ENCODE results near the gene GBA2. TPM values are rescaled to one million over a fixed set of nuclear protein-coding genes. Genes with fewer than 3 reads are reported as not detected.

GBA2 gene
- total and polyA plus RNA-seq, 8 donors = 26.5 to 210 (median 56.6) TPM

DNA sequence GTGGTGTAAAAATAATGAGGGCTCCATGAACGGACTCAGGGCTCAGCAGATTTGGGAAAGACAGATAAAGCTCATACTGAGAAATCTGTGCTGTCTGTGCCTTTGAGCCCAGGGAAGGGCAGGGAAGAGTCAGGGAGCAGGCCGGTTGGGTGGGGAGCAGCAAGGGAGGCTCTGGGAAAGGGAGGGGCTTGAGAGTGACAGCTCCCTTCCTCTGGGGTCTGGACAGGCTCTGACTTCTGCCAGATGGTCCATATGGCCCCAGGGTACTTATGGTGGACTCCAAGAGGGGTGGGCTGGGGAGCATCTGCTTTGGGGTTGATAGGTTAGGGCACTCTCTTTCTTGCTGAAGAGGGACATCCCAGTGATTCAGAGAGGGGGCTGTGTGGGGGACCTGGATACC lies 44.4 kb upstream of the GBA2 start:
- no peak overlapping the region for H3K4me3 ChIP-seq
- H3K27me3 ChIP-seq = peaks cover 0 to 5% (median 0%) of the 10 kb centered on the region in 3 donors
- intact Hi-C loops (cut with DNase I; ENCODE audit: low total_unique reads) = loop anchor here (5.0 kb wide), 1 partner anchor 89 kb away; no protein-coding TSS in a partner anchor
- peaks cover 37 to 74% (median 49%) of the 10 kb centered on the region in 4 donors for H3K4me1 ChIP-seq
- DNase-seq = no peak
- no peaks in the 10 kb centered on the region for H3K9me3 ChIP-seq
- peaks cover 0 to 5% (median 0%) of the 10 kb centered on the region in 4 donors for H3K36me3 ChIP-seq
- TF ChIP-seq EP300 (IDR thresholded peaks at IDR 0.05) (no peak), POLR2AphosphoS5 (IDR thresholded peaks at IDR 0.05) (no peak), POLR2A (IDR thresholded peaks at IDR 0.05) (no peak)
- TF ChIP-seq, protein P1, sequence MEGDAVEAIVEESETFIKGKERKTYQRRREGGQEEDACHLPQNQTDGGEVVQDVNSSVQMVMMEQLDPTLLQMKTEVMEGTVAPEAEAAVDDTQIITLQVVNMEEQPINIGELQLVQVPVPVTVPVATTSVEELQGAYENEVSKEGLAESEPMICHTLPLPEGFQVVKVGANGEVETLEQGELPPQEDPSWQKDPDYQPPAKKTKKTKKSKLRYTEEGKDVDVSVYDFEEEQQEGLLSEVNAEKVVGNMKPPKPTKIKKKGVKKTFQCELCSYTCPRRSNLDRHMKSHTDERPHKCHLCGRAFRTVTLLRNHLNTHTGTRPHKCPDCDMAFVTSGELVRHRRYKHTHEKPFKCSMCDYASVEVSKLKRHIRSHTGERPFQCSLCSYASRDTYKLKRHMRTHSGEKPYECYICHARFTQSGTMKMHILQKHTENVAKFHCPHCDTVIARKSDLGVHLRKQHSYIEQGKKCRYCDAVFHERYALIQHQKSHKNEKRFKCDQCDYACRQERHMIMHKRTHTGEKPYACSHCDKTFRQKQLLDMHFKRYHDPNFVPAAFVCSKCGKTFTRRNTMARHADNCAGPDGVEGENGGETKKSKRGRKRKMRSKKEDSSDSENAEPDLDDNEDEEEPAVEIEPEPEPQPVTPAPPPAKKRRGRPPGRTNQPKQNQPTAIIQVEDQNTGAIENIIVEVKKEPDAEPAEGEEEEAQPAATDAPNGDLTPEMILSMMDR (IDR thresholded peaks at IDR 0.05) = no peak
- WGBS, 5 donors = 63 to 90% (median 78%) methylated on average over 2 of the region's 2 CpGs
- H3K27ac ChIP-seq = peak overlapping the region in 2 of 5 donors; percentile 14 to 84

DNA sequence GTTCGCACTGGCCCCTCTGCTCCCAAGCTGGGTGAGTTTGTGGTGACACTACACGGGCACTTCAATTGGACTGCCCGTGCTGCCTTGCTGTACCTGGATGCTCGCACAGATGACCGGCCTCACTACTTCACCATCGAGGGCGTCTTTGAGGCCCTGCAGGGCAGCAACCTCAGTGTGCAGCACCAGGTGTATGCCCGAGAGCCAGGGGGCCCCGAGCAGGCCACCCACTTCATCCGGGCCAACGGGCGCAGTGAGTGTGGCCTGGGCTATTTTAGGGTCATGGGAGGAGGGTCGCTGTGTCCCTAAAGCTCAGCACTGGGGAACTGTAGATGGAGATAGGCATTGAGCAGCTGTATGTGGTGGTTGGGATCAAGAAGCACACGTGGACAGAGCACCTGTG lies 43.8 kb upstream of the GBA2 start:
- intact Hi-C loops (cut with DNase I; ENCODE audit: low total_unique reads) = loop anchor here (5.0 kb wide), 1 partner anchor 89 kb away; no protein-coding TSS in a partner anchor
- H3K27ac ChIP-seq = peak overlapping the region in 1 of 5 donors; percentile 84
- no peaks in the 10 kb centered on the region for H3K9me3 ChIP-seq
- H3K27me3 ChIP-seq = peaks cover 0 to 5% (median 0%) of the 10 kb centered on the region in 3 donors
- WGBS, 5 donors = 82 to 94% (median 92%) methylated on average over 8 to 14 of the region's 14 CpGs
- no peak for DNase-seq
- no peak for TF ChIP-seq POLR2AphosphoS5 (IDR thresholded peaks at IDR 0.05)
- TF ChIP-seq POLR2A (IDR thresholded peaks at IDR 0.05) = no peak
- TF ChIP-seq, protein P1 (IDR thresholded peaks at IDR 0.05) = no peak
- no peak for TF ChIP-seq EP300 (IDR thresholded peaks at IDR 0.05)
- peak overlapping the region in 2 of 4 donors; percentile 2 to 47 for H3K4me3 ChIP-seq
- H3K36me3 ChIP-seq = peaks cover 0 to 5% (median 0%) of the 10 kb centered on the region in 4 donors
- H3K4me1 ChIP-seq = peaks cover 37 to 67% (median 49%) of the 10 kb centered on the region in 4 donors

DNA sequence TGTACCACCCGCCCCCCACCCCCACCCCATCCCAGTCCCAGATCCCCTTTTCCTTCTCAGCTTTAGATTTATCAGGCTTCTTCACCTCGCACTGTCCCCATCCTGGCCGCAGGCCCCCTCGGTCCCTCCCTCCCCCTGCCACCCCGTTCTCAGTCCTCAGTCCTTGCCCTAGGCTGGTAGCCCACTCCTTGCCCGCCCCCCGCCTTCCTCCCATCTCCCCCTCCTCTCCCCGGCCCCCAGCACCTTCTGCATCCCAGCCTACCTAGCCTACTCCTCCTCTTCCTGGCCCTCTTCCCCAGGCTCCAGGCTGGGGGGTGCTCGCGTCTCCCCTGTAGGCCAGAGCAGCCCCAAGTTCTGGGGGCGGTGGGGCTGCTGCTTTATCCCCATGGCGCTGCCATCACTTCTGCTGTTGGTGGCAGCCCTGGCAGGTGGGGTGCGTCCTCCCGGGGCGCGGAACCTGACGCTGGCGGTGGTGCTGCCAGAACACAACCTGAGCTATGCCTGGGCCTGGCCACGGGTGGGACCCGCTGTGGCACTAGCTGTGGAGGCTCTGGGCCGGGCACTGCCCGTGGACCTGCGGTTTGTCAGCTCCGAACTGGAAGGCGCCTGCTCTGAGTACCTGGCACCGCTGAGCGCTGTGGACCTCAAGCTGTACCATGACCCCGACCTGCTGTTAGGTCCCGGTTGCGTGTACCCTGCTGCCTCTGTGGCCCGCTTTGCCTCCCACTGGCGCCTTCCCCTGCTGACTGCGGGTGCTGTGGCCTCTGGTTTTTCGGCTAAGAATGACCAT lies 43.2 kb upstream of the GBA2 start:
- intact Hi-C loops (cut with DNase I; ENCODE audit: low total_unique reads) = loop anchor here (5.0 kb wide), 1 partner anchor 90 kb away; no protein-coding TSS in a partner anchor
- H3K27ac ChIP-seq = peak overlapping the region in 4 of 5 donors; percentile 70 to 84 (median 76)

More for the DNA sequence above, 43.2 kb upstream of the GBA2 start:
- WGBS, 5 donors = 86 to 93% (median 87%) methylated on average over 24 to 34 of the region's 34 CpGs
- no peaks in the 10 kb centered on the region for H3K9me3 ChIP-seq
- TF ChIP-seq, protein P1 (IDR thresholded peaks at IDR 0.05) = no peak
- no peak for TF ChIP-seq EP300 (IDR thresholded peaks at IDR 0.05)
- no peak for TF ChIP-seq POLR2A (IDR thresholded peaks at IDR 0.05)
- DNase-seq = no peak
- peaks cover 0 to 5% (median 0%) of the 10 kb centered on the region in 3 donors for H3K27me3 ChIP-seq
- peaks cover 0 to 5% (median under 1%) of the 10 kb centered on the region in 4 donors for H3K36me3 ChIP-seq
- peaks cover 37 to 61% (median 49%) of the 10 kb centered on the region in 4 donors for H3K4me1 ChIP-seq
- peak overlapping the region; percentile 41 to 51 (median 48) for H3K4me3 ChIP-seq
